Ishikawa (cell line): ENCODE data around the gene FAM135A.

ENCODE experiments used
- CEBPB ChIP-seq: IDR thresholded peaks from 2 replicates; pipeline ENCODE4 v1.6.1; 2012
- CREB1 ChIP-seq: IDR thresholded peaks from 2 replicates; pipeline ENCODE4 v1.6.1; 2012; ENCODE audit warnings: low read depth
- EP300 ChIP-seq: IDR thresholded peaks from 2 replicates; pipeline ENCODE4 v1.6.1; 2012; ENCODE audit warnings: borderline replicate concordance
- FOXM1 ChIP-seq: IDR thresholded peaks from 2 replicates; pipeline ENCODE4 v1.6.1; 2012; ENCODE audit warnings: low read depth, borderline replicate concordance
- NFIC ChIP-seq: IDR thresholded peaks from 2 replicates; pipeline ENCODE4 v1.6.1; 2012
- RAD21 ChIP-seq: IDR thresholded peaks from 2 replicates; pipeline ENCODE4 v1.6.1; 2012; ENCODE audit warnings: low read depth
- TCF12 ChIP-seq: IDR thresholded peaks from 2 replicates; pipeline ENCODE4 v1.6.1; 2012; ENCODE audit warnings: low read depth
- YY1 ChIP-seq: IDR thresholded peaks from 2 replicates; pipeline ENCODE4 v1.6.1; 2012; ENCODE audit warnings: low read depth
- ZBTB7A ChIP-seq: IDR thresholded peaks from 2 replicates; pipeline ENCODE4 v1.6.1; 2012; ENCODE audit warnings: low read depth
- TF ChIP-seq, protein P1 (sequence below): IDR thresholded peaks from 2 replicates; pipeline ENCODE4 v1.6.1; 2012; ENCODE audit warnings: low read depth, mild to moderate bottlenecking
- TF ChIP-seq, protein P2 (sequence below): IDR thresholded peaks from 2 replicates; pipeline ENCODE4 v1.6.1; 2012
- TF ChIP-seq, protein P3 (sequence below): IDR thresholded peaks from 2 replicates; pipeline ENCODE4 v1.6.1; 2012

DNA sequence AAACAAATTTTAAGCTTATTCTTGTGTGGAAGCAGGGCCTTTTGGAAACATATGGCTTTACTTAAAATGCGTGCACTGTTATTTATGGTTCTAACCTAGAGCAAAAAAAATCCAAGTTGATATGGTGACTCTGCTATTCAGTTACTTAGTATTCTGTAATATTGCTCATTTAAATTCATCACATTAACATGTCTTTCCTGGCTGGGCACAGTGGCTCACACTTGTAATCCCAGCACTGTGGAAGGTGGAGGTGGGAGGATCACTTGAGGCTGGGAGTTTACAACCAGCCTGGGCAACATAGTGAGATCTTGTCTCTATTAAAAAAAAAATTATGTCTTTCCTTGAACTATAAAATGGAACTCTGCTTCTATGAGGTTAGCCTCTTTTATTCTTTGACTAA, 95.6 kb downstream of the FAM135A start:
- TF ChIP-seq, protein P1, sequence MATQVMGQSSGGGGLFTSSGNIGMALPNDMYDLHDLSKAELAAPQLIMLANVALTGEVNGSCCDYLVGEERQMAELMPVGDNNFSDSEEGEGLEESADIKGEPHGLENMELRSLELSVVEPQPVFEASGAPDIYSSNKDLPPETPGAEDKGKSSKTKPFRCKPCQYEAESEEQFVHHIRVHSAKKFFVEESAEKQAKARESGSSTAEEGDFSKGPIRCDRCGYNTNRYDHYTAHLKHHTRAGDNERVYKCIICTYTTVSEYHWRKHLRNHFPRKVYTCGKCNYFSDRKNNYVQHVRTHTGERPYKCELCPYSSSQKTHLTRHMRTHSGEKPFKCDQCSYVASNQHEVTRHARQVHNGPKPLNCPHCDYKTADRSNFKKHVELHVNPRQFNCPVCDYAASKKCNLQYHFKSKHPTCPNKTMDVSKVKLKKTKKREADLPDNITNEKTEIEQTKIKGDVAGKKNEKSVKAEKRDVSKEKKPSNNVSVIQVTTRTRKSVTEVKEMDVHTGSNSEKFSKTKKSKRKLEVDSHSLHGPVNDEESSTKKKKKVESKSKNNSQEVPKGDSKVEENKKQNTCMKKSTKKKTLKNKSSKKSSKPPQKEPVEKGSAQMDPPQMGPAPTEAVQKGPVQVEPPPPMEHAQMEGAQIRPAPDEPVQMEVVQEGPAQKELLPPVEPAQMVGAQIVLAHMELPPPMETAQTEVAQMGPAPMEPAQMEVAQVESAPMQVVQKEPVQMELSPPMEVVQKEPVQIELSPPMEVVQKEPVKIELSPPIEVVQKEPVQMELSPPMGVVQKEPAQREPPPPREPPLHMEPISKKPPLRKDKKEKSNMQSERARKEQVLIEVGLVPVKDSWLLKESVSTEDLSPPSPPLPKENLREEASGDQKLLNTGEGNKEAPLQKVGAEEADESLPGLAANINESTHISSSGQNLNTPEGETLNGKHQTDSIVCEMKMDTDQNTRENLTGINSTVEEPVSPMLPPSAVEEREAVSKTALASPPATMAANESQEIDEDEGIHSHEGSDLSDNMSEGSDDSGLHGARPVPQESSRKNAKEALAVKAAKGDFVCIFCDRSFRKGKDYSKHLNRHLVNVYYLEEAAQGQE, result no peak
- TF ChIP-seq NFIC, result no peak
- TF ChIP-seq YY1, result no peak
- no peak for TF ChIP-seq CREB1
- TF ChIP-seq RAD21, result no peak
- no peak for TF ChIP-seq EP300
- TF ChIP-seq, protein P2, sequence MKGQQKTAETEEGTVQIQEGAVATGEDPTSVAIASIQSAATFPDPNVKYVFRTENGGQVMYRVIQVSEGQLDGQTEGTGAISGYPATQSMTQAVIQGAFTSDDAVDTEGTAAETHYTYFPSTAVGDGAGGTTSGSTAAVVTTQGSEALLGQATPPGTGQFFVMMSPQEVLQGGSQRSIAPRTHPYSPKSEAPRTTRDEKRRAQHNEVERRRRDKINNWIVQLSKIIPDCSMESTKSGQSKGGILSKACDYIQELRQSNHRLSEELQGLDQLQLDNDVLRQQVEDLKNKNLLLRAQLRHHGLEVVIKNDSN, result no peak
- TF ChIP-seq, protein P3, sequence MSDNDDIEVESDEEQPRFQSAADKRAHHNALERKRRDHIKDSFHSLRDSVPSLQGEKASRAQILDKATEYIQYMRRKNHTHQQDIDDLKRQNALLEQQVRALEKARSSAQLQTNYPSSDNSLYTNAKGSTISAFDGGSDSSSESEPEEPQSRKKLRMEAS, result no peak
- no peak for TF ChIP-seq ZBTB7A
- TF ChIP-seq FOXM1, result no peak
- TF ChIP-seq TCF12, result no peak
- TF ChIP-seq CEBPB, result no peak
